NCI-H1048 (cell line): ENCODE data around the gene RNF212.

ENCODE experiments used
- DNase-seq: peaks from one replicate; lab custom pipeline; 2025; lab: John Stamatoyannopoulos, UW

RNF212 gene

DNA sequence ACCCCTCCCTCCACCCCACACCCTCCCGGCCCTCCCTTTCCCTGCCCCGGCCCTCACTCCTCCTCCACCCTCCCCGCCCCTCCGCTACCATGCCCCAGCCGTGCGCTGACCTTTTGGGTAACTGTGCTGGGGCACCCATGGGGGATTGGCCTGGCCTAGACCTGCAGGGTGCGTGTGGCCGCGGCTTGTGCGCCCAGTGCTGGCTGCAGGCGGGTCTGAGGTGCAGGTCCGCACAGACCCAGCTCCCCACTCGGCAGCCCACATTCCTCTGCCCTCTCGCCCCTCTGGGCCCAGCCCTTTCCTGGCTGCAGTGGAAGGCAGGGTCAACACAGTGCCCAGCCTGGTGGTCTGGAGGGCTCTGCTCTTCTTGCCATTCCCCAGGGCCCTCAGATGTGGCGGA is 77.3 kb downstream of the RNF212 start:
- DNase-seq: no peak

DNA sequence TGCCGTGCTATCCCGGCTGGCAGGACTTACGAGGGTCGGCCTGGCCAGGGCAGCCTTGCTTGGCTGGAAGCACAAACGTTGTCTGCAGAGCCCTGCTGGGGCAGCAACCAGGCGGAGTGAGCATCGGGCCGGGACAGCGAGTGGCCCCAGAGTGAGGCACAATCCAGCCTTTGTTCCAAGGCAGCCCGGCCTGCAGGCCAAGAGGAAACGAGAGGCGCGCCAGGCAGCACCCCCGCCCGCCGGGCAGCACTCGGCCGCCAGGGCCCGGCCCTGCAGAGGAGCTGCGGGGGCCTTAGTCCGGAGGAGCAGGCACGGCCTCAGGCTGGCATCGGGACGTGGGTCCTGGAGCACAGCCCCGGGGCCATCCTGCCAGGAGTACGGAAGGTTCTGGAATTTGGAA is 77.9 kb downstream of the RNF212 start:
- no peak for DNase-seq

DNA sequence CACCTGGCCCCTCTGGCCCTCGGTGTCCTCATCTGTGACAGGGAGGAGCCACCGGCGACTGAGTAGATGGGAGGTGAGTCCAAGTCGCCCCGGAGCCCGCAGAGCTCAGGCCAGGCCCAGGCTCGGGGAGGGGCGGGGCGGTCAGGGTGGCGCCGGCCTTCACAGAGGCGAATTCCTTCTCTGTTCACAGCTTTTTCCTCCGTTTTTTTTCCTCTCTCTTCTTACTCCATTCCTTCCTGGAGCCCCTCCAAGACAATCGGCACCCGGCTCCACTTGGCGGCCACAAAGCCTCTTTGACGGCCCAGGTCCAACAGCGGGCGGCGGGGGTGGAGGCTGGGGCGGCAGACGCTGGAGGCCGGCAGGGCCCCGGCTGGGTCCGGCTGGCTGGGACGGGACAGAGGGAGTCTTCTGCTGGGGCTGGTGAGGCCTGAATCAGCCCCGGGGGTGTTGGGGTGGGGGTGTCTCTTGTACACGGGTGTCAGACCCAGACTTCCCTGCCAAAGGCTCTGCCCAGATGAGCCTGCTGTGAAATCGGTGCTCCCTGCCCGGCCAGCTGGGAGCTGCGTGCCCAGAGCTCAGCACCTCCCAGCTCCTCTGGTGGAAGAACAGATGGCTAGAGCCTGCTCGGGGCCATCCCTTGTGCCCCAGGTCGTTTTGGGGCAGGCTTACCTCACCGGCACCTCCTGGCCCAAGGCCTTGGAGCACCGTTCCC is 79.4 kb downstream of the RNF212 start:
- DNase-seq: no peak

DNA sequence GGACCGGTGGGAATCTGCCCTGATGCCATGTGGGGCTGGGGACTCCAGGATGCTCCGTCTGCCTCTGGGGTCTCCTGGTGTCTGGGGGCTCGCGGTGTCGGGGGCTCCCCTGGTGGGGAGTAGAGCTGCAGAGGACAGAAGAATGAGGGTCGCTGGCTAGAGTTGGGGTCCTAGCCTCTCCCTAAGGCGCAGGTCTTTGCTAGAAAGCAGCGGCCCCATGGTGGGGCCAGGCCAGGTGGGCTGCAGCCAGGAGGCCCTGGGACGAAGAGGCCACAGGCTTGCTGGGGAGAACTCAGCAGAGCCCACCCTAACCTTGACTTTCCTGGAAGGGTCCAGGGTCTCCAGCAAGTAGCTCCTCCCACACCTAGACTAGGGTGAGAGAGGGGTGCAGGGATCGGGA is 80.5 kb downstream of the RNF212 start:
- no peak for DNase-seq

DNA sequence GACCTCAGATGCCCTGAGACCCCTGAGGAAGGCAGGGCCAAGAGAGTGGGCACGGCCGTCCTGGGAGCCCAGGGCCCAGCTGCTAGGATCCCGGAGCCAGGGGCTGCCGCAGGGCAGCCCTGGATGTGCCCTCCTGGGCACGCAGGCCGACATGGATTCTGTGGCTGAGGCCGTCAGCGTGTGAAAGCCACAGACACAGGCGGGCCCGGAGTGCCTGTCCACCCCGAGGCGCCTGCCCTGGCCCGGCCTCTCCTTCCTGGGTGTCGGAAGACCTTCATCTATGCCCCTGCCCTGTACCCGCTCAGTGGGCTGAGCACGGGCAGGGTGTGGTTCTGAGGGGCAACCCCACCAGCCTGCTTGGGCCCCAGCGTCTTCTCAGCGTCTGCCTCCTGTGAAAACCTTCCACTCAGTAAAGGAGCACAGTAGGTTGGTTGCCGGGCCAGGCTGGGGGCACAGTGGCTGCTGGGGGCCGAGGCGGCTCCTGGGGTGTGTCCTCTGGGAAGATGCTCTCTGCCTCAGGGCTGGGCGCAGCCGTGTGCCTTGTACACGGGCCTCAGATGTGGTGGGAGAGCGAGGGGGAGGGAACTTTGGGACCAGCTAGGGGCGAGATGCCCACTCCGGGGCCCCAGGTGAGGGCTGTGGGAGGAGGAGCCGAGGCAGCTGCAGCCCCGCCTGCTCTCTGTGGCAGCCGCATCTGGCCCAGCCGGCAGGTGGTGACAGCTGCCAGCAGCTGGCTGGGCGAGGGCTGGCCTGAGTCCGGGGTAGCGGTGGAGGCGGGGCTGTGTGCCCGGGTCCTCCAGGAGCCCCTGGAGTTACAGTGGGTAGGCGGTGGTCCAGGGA is 81.2 kb downstream of the RNF212 start:
- DNase-seq: no peak

DNA sequence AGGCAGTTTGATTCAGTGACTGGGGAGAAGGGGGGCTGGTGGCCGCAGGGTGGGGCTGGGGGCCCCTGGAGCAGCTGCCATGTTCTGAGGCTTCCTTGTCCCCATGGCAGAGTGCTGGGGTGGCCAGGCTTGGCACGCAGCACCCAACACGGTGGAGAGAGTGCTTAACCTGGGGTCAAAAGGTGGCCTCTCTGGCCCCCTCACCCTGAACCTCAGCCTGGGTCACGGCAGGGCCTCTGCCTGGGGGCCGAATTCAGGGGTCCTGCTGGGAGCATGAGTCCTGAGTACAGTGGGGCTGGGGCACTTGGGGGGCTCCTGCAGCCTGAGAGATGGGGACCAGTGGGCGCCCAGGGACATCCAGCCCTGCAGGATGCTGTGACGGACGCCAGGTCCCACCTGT is 82.0 kb downstream of the RNF212 start:
- DNase-seq: no peak

DNA sequence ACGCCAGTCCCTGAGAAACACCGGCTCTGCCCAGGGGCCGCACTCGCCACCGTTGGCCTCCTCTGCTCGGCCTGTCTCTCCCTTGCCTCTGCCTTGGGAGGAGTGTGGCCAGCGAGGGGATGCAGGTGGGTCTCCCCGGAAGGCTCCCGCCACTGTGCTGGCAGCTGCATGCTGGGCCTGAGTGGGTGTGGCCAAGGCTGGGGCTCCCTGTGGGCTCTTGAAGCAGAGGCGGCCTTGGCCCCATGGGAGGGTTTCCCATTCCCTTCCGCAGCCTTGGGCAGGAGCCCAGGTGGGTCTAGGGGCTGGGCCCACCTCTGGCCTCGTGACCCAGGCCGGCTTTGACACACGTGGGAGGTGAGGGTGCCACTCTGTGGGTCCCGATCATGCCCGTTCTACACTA is 82.8 kb downstream of the RNF212 start:
- DNase-seq: no peak

DNA sequence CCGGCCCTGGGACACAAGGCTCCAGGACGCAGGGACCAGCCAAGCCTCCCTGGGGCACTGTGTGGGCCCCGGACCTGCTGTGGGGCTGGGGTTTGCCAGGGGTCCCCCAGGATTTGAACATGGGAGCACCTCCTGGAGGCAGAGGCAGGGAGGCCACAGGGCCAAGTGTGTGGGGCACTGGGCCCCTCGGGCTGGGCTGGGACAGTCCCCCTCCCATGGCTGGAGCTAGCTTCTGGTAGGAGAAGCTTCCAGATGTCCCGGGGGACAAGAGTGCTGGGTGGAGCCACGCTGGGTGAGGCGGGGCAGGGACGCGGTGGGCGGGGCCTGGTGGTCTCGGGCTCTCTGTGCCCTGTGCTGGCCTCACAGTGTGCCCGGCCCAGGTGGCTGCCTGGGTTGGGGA is 83.3 kb downstream of the RNF212 start:
- no peak for DNase-seq

DNA sequence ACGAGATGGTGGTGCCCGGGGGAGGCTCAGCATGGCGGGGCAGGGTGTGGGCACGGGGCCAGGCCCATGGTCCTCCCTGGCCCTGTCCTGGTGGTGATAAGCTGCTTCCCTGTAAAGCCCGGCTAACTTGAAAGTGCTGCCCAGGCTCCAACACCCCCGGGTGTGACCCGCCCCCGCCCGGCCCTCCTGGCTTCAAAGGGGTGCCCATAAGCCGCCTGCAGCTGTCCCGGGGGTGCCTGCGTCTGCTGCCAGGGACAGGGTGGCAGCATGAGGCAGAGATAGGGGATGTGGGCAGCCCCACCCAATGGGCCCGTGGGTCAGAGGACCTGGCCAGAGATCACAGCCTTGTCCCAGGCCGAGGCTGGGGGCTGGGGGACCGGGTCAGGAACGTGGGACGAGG is 83.8 kb downstream of the RNF212 start:
- DNase-seq: no peak

DNA sequence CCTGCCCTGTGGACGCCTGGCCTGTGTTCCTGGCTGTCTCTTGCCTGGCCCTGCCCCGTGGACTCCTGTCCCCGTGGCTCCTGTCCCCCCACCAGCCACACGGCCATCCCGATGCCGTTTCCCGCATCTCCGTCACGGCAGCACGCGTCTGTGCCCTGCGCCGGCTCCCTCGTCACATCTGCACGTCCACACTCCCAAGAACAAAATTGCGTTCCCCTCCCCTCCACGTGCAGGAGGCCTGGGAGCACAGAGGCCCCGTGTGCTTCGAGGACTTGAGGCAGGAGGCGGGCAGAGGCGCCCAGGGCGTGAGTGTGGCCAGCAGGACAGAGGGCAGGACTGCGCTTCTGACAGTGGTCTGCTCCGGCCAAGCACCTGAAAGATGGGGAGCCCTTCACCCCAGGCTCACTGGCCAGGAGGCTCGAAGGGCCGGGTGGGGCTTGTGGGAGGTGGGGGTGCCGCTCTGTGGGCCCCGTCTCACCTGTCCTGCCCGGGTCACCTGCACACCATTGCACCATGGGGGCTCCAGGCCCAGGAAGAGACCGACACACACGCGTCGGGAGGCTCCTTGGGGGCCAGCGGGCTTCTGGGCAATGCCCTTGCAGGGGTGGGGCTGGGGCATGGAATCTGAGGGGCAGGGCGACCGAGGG is 84.7 kb downstream of the RNF212 start:
- no peak for DNase-seq

DNA sequence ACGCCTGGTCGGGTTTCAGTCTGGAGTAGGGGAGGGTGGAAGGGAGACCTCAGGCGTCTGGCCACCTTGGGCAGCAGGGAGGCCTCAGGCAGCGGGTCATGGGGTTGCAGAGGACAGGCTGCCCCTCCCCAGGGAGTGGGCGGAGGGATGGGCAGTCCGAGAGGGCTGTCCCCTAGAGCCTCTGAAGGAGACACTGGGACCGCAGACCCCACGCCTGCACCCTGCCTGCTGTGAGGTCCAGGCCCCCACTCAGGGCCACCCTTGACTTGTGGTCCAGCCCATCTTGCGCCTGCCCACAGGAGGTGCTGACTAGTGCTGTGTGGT is 85.5 kb downstream of the RNF212 start:
- DNase-seq: no peak

DNA sequence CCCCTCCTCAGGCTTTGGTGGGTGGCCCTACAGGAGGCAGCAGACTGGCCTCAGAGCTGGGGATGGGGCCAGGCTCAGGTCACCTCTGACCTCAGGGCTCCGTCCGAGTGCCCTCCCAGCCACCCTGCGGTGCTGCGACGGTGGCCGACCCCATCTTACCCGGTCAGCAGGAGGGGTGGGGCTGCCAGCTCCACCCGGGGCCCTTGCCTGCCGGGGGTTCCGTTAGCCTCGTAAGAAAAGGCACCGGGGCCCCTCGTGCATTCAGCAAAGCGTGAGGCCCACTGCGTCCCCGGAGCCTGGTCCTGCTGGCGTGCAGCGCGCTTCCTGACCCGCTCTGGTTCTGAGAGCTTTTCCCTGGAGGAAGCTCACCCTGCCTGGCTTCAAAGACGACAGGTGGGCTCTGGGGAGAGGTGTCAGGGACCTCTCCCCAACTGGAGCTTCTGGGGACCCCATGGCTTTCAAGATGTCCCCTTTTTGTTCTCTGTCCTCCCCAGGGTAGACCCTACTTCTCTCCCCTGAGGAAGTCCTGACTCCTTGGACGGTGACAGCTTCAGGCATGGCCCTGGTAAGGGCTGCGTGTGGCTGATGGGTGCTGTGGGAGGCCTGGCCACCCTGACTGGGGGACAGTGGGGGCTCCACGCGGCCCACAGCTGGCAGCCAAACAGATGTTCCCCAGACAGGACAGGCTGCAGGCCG is 86.0 kb downstream of the RNF212 start:
- no peak for DNase-seq

DNA sequence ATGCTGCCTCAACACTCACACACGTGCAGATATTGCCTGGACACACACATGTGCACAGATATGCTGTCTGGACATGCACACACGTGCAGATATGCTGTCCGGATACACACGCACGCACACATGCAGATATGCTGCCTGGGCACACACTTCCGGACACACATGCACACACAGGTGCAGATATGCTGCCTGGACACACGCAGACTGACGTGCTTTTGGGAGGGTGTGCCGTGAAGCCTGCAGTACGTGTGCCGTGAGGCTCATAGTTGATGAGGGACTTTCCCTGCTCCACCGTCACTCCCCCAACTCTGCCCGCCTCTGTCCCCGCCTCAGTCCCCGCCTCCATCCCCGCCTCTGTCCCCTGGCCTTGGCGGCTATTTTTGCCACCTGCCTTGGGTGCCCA is 87.2 kb downstream of the RNF212 start:
- no peak for DNase-seq

DNA sequence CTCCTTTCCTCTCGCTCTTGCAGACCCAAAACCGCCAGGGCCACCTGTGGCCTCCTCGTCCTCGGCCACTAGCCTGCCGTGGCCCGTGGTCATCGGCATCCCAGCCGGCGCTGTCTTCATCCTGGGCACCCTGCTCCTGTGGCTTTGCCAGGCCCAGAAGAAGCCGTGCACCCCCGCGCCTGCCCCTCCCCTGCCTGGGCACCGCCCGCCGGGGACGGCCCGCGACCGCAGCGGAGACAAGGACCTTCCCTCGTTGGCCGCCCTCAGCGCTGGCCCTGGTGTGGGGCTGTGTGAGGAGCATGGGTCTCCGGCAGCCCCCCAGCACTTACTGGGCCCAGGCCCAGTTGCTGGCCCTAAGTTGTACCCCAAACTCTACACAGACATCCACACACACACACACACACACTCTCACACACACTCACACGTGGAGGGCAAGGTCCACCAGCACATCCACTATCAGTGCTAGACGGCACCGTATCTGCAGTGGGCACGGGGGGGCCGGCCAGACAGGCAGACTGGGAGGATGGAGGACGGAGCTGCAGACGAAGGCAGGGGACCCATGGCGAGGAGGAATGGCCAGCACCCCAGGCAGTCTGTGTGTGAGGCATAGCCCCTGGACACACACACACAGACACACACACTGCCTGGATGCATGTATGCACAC is 88.3 kb downstream of the RNF212 start:
- DNase-seq: no peak

DNA sequence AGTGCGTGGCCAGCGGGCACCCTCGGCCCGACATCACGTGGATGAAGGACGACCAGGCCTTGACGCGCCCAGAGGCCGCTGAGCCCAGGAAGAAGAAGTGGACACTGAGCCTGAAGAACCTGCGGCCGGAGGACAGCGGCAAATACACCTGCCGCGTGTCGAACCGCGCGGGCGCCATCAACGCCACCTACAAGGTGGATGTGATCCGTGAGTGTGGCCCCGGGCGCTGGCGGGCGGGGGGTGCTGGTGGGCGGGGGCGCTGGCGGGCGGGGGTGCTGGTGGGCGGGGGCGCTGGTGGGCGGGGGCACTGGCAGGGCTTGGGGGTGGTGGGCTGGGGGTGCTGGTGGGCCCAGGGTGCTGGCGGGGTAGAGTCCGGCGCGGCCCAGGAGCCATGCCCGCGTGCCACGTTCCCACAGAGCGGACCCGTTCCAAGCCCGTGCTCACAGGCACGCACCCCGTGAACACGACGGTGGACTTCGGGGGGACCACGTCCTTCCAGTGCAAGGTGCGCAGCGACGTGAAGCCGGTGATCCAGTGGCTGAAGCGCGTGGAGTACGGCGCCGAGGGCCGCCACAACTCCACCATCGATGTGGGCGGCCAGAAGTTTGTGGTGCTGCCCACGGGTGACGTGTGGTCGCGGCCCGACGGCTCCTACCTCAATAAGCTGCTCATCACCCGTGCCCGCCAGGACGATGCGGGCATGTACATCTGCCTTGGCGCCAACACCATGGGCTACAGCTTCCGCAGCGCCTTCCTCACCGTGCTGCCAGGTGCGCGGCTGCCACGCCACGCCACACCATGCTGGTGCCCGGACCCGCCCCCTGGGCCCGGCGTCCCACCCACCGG is 89.2 kb downstream of the RNF212 start:
- DNase-seq: no peak

DNA sequence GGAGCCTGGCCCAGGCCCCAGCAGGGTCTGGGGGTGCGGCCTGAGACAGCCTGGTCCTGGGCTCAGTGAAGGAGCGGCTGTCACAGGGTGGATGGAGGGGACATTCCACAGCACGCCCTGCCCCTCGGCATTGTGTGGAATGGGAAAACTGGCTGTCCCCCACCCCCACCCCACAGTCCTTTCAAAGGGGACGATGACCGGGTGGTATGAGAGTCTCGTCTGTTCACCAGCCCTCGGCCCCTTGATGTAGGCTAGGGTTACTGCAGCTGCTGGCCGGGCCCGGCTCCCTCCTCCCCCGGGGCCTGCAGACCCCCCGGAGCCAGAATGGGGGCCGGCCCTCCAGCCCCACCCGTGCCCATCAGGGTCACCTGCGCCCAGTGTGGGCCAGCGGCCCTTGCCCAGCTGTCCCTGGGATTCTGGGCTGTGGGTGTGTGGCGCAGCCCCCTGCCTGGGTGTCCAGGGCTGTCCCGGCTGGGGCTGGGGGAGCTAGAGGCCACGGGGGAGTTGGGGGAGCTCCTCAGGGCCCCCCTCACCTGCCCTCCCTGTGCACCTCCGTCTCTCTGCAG is 90.2 kb downstream of the RNF212 start:
- no peak for DNase-seq

DNA sequence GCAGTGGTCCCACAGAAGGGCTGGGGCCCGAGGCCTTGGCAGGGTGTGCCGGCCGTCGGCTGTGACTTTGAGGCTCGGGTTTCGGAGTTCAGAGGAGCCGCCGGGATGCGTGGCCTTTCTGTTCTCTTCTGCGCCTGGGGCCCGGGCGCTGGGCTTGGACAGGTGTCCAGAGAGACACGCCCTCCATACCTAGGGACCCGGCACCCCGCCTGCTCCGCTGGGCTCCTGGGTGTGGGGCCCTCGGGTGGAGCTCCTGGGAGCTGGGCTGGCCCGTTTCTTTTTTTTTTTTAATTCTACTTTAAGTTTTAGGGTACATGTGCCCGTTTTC is 90.7 kb downstream of the RNF212 start:
- no peak for DNase-seq

DNA sequence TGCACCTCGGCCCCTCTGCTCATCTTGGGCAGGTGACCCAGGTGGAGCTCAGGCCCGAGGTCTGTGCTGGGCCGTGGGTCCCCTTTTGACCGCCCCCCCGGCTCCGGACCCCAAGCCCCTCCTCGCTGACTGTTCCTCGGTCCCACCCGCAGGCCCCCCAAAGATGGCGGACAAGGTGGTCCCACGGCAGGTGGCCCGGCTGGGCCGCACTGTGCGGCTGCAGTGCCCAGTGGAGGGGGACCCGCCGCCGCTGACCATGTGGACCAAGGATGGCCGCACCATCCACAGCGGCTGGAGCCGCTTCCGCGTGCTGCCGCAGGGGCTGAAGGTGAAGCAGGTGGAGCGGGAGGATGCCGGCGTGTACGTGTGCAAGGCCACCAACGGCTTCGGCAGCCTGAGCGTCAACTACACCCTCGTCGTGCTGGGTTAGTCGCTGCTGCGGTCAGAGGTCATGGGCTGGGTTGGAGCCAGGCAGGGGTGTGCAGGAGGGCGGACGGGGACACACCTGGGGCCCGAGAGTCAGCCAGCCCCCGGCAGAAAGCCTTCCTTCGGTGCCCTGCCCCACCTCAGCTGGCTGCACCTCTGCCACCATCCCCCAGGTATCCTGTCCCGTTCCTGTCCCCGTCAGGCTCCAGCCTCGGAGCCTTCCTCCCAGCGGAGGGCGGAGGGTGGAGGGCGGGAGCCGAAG is 91.2 kb downstream of the RNF212 start:
- DNase-seq: no peak
